ENCODE data around the gene SLC5A6.

SLC5A6 gene

GRCh38 chr2:27174638-27175037, 37.4 kb downstream of the SLC5A6 start:
- no peak for DNase-seq (ENCODE audit: low spot score)

- no peak for DNase-seq (ENCODE audit: low spot score)
These were observed 40.7 kb downstream of the SLC5A6 start for GRCh38 chr2:27171351-27171848.

- DNase-seq (ENCODE audit: low spot score): no peak
These were observed 41.3 kb downstream of the SLC5A6 start for GRCh38 chr2:27170581-27171337.

GRCh38 chr2:27164960-27165763, 46.9 kb downstream of the SLC5A6 start:
- no peak for DNase-seq (ENCODE audit: low spot score)

GRCh38 chr2:27162151-27163121, 49.6 kb downstream of the SLC5A6 start:
- no peak for DNase-seq (ENCODE audit: low spot score)

- DNase-seq (ENCODE audit: low spot score): no peak
These were observed 51.9 kb downstream of the SLC5A6 start for GRCh38 chr2:27160191-27160590.

- no peak for DNase-seq (ENCODE audit: low spot score)
These were observed 52.8 kb downstream of the SLC5A6 start for GRCh38 chr2:27159271-27159670.

GRCh38 chr2:27158468-27158867, 53.6 kb downstream of the SLC5A6 start:
- DNase-seq (ENCODE audit: low spot score): no peak

- no peak for DNase-seq (ENCODE audit: low spot score)
These were observed 57.0 kb downstream of the SLC5A6 start for GRCh38 chr2:27155069-27155520.

- no peak for DNase-seq (ENCODE audit: low spot score)
These were observed 57.6 kb downstream of the SLC5A6 start for GRCh38 chr2:27154488-27154887.

- DNase-seq (ENCODE audit: low spot score): no peak
These were observed 59.1 kb downstream of the SLC5A6 start for GRCh38 chr2:27152796-27153464.

- DNase-seq (ENCODE audit: low spot score): no peak
These were observed 59.8 kb downstream of the SLC5A6 start for GRCh38 chr2:27152102-27152795.

GRCh38 chr2:27150639-27151230, 61.3 kb downstream of the SLC5A6 start:
- no peak for DNase-seq (ENCODE audit: low spot score)
